Vagina (tissue), 2 donors: ENCODE measurements around the gene ATP7B. TPM values are rescaled to one million over a fixed set of nuclear protein-coding genes. Genes with fewer than 3 reads are reported as not detected.

ENCODE experiments used
- DNase-seq, 2 donors: peaks; one replicate each; pipeline ENCODE4 v3.0.0-alpha.2; 2017; ENCODE audit errors: extremely low spot score in 2 of 2
- H3K27ac ChIP-seq: fragments of 200-600 bp; sonication (generic); one replicate; pipeline ENCODE4 v1.5.1; 2019
- H3K27me3 ChIP-seq: fragments of 200-600 bp; sonication (generic); one replicate; pipeline ENCODE4 v1.5.1; 2019
- H3K36me3 ChIP-seq, 2 donors: fragments of 200-600 bp; sonication (generic); one replicate each; pipeline ENCODE4 v1.5.1; 2017 to 2019
- H3K4me1 ChIP-seq: fragments of 200-600 bp; sonication (generic); one replicate; pipeline ENCODE4 v1.5.1; 2019
- H3K4me3 ChIP-seq, 2 donors: fragments of 200-600 bp; sonication (generic); 1 replicate in 1 of 2; 2 replicates in 1 of 2; pipeline ENCODE4 v1.5.1; 2016 to 2019
- H3K9me3 ChIP-seq: fragments of 200-600 bp; sonication (generic); one replicate; pipeline ENCODE4 v1.5.1; 2019
- POLR2A ChIP-seq, 2 donors: fragments of 450-650 bp; IDR thresholded peaks; one replicate each; pipeline ENCODE4 v1.6.1; 2017; ENCODE audit warnings: antibody characterized with exemption in 2 of 2, mild to moderate bottlenecking in 2 of 2, moderate library complexity in 2 of 2
- POLR2AphosphoS5 ChIP-seq, 2 donors: sonication (generic); formaldehyde crosslinking; IDR thresholded peaks; one replicate each; pipeline ENCODE4 v1.9.0; 2017; ENCODE audit warnings: antibody characterized with exemption in 2 of 2, mild to moderate bottlenecking in 2 of 2, low read depth in 1 of 2; ENCODE audit not compliant: insufficient read depth in 1 of 2
- intact Hi-C: fragments of 100-400 bp; cut with DNase I; formaldehyde crosslinking; loops from one replicate; pipeline ENCODE4 v1.15.1; 2023
- total RNA-seq: library from RNA; depleted of rRNA; stranded (reverse); fragments of >200 nt; gene quantifications from one replicate; pipeline ENCODE4 v1.2.3, GENCODE V29; 2016
- TF ChIP-seq, protein P1 (sequence below), 3 experiments: fragments of 450-650 bp in 2 of 3; fragments of 200-600 bp in 1 of 3; sonication (generic) in 1 of 3; IDR thresholded peaks; one replicate each; pipeline ENCODE4 v1.5.1; 2017 to 2019; ENCODE audit warnings: antibody characterized with exemption in 3 of 3, mild to moderate bottlenecking in 2 of 3, moderate library complexity in 2 of 3

ATP7B gene
- total RNA-seq, 1 donor from 2014 or later: 2.5 TPM

GRCh38 chr13:51944428-51944827 is 66.8 kb downstream of the ATP7B start:
- H3K4me1 ChIP-seq: no peaks in the 10 kb centered on the region
- no peaks in the 10 kb centered on the region for H3K9me3 ChIP-seq
- no peak overlapping the region for H3K4me3 ChIP-seq
- TF ChIP-seq, protein P1, sequence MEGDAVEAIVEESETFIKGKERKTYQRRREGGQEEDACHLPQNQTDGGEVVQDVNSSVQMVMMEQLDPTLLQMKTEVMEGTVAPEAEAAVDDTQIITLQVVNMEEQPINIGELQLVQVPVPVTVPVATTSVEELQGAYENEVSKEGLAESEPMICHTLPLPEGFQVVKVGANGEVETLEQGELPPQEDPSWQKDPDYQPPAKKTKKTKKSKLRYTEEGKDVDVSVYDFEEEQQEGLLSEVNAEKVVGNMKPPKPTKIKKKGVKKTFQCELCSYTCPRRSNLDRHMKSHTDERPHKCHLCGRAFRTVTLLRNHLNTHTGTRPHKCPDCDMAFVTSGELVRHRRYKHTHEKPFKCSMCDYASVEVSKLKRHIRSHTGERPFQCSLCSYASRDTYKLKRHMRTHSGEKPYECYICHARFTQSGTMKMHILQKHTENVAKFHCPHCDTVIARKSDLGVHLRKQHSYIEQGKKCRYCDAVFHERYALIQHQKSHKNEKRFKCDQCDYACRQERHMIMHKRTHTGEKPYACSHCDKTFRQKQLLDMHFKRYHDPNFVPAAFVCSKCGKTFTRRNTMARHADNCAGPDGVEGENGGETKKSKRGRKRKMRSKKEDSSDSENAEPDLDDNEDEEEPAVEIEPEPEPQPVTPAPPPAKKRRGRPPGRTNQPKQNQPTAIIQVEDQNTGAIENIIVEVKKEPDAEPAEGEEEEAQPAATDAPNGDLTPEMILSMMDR (IDR thresholded peaks at IDR 0.05): no peak
- TF ChIP-seq POLR2AphosphoS5 (IDR thresholded peaks at IDR 0.05; ENCODE audit: insufficient read depth in 1 of 2, low read depth in 1 of 2) (no peak), POLR2A (IDR thresholded peaks at IDR 0.05) (no peak)
- intact Hi-C loops: no loop called here
- no peak for DNase-seq
- no peaks in the 10 kb centered on the region for H3K27me3 ChIP-seq
- H3K36me3 ChIP-seq: no peaks in the 10 kb centered on the region
- H3K27ac ChIP-seq: no peak overlapping the region

DNA sequence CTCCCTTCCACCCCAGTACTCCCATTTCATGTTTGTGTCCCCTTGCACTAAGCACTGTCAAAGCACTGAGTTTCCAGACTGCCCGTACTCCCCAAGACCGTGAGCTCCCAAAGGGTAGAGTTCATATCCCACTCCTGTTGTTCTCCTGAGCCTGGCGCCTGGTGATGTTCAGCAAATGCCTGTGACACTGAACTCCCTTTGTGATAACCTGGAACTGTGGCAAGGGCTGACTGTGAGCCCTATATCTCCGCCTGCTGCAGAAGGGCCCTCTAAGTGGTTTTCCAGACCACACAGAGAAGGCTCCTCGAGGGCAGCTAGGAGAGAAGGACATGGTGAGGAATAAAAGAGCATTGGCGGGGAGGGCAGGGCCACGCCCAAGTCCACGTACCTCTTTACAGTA is 67.5 kb downstream of the ATP7B start:
- Histone ChIP-seq H3K4me1 (no peaks in the 10 kb centered on the region), H3K9me3 (no peaks in the 10 kb centered on the region), H3K4me3 (no peak overlapping the region), H3K36me3 (peaks cover 0 to 4% of the 10 kb centered on the region in 2 donors), H3K27me3 (no peaks in the 10 kb centered on the region), H3K27ac (no peak overlapping the region)
- DNase-seq: no peak
- no peak for TF ChIP-seq POLR2AphosphoS5 (IDR thresholded peaks at IDR 0.05; ENCODE audit: insufficient read depth in 1 of 2, low read depth in 1 of 2)
- no peak for TF ChIP-seq POLR2A (IDR thresholded peaks at IDR 0.05)
- TF ChIP-seq, protein P1 (IDR thresholded peaks at IDR 0.05): no peak
- intact Hi-C loops: no loop called here

DNA sequence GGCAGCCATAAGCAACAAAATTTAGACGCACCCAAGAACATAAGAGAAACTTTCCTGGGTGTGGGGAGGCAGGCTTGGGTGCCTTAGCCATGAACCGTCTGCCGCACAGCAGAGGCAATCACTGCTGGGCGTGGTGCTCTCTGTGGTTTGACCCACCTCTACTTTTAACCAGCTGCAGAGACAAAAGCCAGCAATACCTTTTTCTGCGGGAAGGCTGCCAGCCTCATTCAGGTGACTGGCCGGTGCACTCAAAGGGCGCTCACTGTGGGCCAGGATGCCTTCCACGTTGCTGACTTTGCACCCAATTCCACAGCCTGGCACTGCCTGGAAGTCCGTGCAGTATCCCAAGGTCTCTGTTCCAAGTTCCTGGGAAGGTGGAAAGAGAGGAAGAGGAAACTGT is 69.1 kb downstream of the ATP7B start:
- intact Hi-C loops: no loop called here
- Histone ChIP-seq H3K9me3 (no peaks in the 10 kb centered on the region), H3K4me1 (no peaks in the 10 kb centered on the region), H3K27ac (no peak overlapping the region), H3K27me3 (no peaks in the 10 kb centered on the region), H3K4me3 (no peak overlapping the region), H3K36me3 (peaks cover 0 to 4% of the 10 kb centered on the region in 2 donors)
- DNase-seq: no peak
- TF ChIP-seq, protein P1 (IDR thresholded peaks at IDR 0.05): no peak
- no peak for TF ChIP-seq POLR2A (IDR thresholded peaks at IDR 0.05)

- intact Hi-C loops: no loop called here
- H3K4me3 ChIP-seq: no peak overlapping the region
- no peak overlapping the region for H3K27ac ChIP-seq
- H3K36me3 ChIP-seq: peaks cover 0 to 4% of the 10 kb centered on the region in 2 donors
- no peaks in the 10 kb centered on the region for H3K27me3 ChIP-seq
- DNase-seq: no peak
- H3K9me3 ChIP-seq: no peaks in the 10 kb centered on the region
- TF ChIP-seq POLR2A (IDR thresholded peaks at IDR 0.05) (no peak), POLR2AphosphoS5 (IDR thresholded peaks at IDR 0.05; ENCODE audit: insufficient read depth in 1 of 2, low read depth in 1 of 2) (no peak)
- TF ChIP-seq, protein P1 (IDR thresholded peaks at IDR 0.05): no peak
- no peaks in the 10 kb centered on the region for H3K4me1 ChIP-seq
Observed at GRCh38 chr13:51938454-51938853, 72.8 kb downstream of the ATP7B start.

DNA sequence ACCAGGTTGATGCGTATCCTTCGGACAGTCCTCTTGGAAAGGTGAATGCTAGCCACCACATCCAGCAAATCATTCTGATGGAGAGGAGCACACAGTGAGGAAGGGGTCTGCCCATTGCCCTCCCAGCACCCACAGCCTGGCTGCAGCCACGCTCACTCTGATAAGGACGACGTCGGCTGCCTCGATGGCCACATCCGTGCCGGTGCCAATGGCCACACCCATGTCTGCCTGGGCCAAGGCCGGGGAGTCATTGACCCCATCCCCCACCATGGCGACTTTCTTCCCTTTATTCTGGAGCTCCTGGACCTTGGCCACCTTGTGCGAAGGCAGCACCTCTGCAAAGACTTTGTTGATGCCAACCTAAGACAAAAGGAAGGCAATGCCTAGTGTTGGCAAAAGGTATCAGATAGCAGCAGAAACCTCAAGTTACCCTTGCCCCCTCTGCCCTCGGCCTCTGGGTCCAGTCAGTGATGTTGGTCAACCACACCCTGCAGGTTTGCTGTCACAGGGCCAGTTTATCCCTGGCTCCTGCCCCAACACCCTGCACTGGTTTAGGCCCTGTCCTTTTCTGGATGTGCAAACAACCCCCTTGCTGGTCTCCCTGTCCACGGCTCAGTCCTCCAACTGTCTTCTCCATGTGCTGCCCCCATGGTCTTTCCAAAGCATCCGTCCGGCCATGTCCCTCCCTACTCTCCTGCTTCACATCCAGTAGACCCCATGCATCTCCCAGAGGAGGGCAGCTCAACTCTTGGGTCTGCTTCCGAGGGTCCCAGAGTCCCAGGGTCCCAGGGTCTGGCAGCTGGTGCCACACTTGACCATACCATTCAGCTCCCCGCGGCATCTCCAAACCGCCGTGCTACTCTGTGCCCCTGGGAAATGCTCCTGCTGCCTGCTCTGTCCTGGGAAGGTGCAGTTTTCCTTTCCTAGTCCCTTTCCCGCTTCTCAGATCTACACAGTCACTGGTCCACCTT is 73.6 kb downstream of the ATP7B start:
- TF ChIP-seq POLR2A (IDR thresholded peaks at IDR 0.05) (no peak), POLR2AphosphoS5 (IDR thresholded peaks at IDR 0.05; ENCODE audit: insufficient read depth in 1 of 2, low read depth in 1 of 2) (no peak)
- TF ChIP-seq, protein P1 (IDR thresholded peaks at IDR 0.05): no peak
- H3K27me3 ChIP-seq: no peaks in the 10 kb centered on the region
- H3K36me3 ChIP-seq: peaks cover 0 to 4% of the 10 kb centered on the region in 2 donors
- intact Hi-C loops: no loop called here
- no peaks in the 10 kb centered on the region for H3K4me1 ChIP-seq
- H3K4me3 ChIP-seq: no peak overlapping the region
- H3K9me3 ChIP-seq: no peaks in the 10 kb centered on the region
- DNase-seq: no peak
- H3K27ac ChIP-seq: no peak overlapping the region
